NK-92 (cell line): ENCODE data around the gene HAND2.

Experiments
- DNase-seq: peaks from one replicate; lab custom pipeline; 2025; ENCODE audit not compliant: unreplicated experiment; lab: John Stamatoyannopoulos, UW

HAND2 gene

DNA sequence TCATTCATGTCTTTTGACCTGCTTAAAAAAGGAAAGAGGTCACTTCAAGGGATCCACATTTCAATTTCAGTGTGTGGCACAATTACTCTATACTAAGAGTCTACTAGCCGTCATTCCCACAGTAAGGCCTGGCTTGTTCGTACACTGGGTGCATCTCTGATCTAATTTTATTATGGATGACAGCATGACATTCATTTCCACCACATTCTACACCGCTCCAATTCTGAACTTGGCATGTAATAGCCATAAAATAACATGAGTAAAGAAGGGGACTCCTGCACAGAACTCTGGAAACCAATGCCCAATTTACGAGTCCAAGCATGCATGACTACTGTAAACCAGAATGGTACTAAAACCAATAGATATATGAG is 51.1 kb downstream of the HAND2 start:
- no peak for DNase-seq

DNA sequence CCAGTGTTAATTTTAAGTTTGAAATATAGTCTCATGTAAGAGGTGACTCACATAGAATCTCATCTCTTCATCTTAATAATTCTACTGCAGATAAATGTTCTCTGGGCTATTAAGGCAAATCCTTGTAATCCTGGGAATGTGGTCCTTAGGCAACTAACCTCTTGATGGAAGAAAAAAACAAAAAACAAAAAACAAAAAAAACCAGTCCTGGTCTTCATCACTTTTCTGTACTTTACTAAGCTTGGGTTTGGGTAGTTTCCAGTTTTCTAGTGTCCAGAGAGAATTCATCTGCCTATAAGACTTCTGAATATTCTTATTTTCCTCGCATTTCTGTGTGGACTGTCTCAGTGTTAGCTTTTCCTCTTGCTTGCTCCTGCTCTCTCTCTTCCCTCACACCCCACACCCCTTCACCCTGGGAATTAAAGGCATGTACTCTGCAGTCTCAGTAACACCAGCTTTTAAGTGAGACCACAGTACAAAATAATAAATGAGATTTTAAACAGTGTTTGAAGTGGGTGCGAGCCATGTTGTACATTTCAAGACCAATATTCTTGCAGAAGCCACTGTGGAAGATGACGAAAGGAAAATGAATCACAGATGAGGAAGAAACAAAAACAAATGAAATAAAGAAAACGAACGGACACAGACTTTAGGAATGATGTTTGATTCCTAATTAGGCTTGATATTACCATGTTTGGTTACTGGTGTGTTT is 51.7 kb downstream of the HAND2 start:
- DNase-seq = no peak

DNA sequence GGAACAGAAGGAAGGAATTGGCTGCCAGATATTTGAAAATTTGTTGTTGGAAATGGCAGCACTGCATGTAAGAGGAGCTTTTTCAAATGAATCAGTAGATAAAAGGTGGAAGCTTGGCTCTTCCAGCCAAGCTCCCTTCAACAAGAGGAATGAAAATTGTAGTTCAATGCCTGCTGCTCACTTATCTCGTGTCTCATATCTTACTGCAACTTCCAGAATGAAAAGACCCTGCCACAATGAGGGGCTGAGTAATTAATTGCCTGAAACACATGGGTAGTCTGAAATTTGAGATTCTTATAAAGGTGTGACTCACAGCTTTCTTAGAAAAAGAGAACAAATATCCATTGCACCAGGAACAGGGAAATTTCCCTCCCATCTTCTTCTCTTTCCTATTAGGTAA is 53.0 kb downstream of the HAND2 start:
- DNase-seq = no peak
